ENCODE data around the gene CHPF.
A peak's percentile ranks its signal among the peaks of the same experiment; 100 is the strongest.

Gene CHPF

GRCh38 chr2:219543596-219544358, at the start of gene CHPF, which contains the start of gene TMEM198:
TSS of gene CHPF (minus strand) at chr2:219543809. CDS start at chr2:219543538, 271 bp downstream.
TSS of gene TMEM198 (plus strand) at chr2:219544028. CDS start at chr2:219544728, 700 bp downstream.
- peak; percentile 96 for DNase-seq

- DNase-seq: no peak
Measured at GRCh38 chr2:219593154-219593553, 49.5 kb upstream of the CHPF start.

DNA sequence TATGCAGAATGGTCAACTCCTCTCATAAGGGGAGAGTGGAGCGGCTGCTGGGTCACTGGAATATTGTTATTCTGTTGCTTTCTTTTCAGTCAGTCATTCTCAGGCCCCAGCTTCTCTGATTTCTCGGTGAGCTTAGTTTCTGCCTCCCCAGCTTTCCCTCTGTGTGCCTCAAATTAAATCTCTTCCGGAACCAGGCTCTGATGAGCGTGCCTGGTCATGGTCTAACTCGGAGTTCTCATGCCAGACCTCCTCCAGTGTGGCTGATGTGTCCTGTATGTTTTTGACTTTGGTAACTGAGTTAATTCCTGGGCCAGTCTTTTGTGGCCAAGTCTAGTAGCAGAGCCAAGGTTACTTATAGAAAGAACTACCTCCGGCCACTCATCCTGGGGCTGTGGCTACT, 49.1 kb upstream of the CHPF start:
- no peak for DNase-seq

DNA sequence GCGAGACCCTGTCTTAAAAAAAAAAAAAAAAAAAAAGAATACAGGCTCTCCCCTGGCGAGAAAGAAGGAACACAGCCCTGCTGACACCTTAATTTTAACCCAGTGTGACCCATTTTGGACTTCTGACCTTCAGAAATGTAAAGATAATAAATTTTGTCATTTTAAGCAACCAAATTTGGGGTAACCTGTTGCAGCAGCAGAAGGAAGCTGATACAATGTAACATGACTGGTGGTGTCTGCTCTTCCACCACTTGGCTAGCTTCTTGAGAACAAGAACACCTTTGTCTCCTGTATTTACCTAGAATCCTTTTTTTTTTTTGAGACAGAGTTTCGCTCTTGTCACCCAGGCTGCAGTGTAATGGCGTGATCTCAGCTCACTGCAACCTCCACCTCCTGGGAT, 47.5 kb upstream of the CHPF start:
- DNase-seq: no peak

DNA sequence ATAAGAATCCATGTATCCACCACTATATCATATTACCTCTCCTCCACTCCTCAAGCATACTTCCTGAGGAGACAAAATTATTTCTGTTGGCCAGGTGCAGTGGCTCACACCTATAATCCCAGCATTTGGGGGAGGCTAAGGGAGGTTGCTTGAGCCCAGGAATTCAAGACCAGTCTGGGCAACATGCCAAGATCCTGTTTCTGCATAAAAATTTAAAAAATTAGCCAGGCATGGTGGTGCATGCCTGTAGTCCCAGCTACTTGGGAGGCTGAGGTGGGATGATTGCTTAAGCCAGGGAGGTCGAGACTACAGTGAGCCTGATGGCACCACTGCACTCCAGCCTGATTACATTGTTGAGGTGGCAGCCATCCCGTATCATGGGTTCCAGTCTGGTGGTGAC, 37.7 kb upstream of the CHPF start:
- DNase-seq: no peak

DNA sequence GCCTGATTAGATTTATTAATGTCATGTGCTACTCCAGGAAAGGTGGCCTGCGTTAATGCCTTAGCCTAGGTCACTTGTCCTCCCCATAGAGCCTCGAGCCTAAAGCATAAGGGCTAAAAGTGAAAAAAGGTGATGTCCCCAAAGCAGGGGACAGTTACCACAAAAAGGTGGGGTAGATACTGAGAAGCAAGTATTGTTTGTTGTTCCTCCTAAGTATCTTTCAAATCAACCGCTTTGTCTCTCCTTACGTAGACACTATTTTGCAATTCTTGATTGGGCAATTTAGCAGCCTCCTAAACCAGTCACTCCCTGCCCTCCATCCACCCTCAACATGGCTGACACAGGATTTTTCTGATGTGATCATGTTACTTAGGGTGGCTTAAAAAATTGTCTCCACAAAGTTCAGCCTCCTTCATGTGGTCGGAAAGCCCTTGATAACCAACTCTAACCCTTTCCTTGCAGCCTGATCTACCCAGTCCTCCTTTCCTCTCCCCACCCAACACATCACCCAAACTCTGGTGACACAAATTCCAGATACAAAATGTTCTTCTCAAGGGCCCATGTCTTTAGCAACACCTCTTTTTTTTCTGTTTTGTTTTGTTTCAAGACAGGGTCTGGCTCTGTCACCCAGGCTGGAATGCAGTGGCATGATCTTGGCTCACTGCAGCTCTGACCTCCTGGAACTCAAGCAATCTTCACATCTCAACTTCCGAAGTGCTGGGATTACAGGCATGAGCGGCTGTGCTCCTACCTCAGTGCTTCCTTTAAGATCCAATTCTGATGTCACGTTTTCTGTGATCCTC, 35.4 kb upstream of the CHPF start:
- DNase-seq: no peak

GRCh38 chr2:219576505-219577388, 33.1 kb upstream of the CHPF start:
- DNase-seq: no peak

DNA sequence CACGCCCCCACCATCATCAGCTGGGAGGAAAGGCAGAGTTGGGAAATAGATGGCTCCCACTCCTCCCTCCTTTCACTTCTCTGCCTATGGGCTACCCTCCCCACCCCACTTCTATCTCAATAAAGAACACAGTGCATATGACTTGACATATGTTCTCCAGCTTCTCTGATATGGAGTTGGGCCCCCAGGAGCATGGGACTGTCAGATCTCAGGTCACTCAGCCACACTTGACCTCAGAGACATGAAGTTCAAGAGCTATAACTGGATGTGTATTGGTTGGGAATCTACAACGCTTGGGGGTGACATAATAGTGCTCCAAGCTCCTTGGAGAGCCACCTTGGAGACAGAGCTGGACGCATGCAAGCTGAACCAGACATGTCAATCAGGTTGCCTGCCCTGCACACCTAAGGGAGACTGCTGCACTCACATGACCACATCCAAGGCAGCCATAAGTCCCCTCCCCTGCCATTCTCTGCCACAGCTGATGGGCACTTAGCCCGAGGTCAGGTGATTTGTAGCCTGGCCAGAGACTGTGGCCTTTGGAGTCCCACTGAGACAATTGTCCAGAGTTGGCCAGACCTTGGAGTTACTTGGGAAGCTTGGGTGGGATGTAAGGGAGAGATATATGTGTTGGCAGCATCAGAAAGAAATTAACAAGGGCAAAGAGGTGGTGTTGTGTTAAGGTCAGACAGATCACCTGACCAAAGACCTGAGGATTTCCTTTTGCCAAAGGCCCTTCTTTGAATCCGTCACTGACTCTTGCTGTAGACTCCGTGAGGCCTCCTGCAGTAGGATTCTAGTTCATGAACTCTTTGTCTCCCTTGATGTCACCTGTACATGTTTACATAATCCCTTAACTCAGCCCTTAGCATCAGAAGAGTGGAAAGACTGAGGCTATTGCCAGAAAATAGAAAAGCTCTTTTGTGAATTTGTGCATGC, 32.2 kb upstream of the CHPF start:
- no peak for DNase-seq

DNA sequence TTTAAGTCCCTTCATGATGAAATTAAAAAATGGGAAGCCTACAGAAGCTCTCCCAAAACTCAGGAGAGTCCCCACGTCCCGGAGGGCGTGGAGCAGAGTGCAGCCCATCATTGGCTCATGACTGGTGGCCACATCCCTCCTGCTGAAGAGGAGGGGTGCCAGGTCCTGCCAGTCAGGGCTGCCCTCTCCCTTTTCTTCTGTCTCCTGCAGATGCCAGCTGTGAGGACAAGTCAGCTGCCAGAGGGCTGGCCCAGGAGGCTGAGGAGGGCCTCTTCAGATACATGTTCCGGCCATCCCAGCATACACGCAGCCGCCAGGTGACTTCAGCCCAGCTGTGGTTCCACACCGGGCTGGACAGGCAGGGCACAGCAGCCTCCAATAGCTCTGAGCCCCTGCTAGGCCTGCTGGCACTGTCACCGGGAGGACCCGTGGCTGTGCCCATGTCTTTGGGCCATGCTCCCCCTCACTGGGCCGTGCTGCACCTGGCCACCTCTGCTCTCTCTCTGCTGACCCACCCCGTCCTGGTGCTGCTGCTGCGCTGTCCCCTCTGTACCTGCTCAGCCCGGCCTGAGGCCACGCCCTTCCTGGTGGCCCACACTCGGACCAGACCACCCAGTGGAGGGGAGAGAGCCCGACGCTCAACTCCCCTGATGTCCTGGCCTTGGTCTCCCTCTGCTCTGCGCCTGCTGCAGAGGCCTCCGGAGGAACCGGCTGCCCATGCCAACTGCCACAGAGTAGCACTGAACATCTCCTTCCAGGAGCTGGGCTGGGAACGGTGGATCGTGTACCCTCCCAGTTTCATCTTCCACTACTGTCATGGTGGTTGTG, 31.1 kb upstream of the CHPF start:
- DNase-seq: no peak

DNA sequence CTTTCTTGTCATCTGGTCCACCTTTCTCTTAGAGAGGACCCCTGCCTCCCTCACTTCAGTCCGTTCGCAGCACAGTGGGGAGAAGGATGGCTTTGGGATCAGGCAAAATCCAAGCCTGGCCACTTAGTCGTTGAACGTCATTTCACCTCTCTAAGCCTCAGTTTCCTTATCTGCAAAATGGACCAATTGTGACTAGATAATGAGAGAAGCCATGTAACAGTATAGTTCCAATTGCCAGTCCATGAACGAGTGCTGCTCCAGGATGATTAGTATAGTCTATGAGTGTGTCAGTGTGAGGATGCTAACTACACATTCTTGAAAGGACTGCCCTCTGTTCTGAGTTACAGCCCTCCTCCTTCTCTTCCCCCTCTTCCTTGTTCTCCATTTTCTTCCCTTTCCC, 29.6 kb upstream of the CHPF start:
- no peak for DNase-seq

DNA sequence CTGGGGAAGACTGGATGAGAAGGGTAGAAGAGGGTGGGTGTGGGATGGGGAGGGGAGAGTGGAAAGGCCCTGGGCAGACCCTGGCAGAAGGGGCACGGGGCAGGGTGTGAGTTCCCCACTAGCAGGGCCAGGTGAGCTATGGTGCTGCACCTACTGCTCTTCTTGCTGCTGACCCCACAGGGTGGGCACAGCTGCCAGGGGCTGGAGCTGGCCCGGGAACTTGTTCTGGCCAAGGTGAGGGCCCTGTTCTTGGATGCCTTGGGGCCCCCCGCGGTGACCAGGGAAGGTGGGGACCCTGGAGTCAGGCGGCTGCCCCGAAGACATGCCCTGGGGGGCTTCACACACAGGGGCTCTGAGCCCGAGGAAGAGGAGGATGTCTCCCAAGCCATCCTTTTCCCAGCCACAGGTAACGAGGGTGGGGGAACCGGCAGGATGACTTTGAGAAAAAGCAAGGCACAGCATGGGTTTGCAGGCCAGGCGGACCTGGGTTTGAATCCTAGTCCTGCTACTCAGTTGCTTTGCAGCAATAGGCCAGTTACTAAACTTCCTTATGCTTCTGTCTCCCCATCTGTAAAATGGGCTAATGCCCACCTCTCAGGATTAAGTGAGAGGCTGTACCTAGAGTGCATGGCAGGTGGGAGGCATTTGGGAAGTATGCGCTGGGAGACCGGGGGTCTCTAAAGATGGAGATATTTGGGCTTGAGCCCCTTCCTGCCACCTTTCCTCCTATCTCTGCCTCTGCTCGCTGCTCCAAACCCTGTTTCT, 28.8 kb upstream of the CHPF start, which contains the start of gene INHA:
Gene INHA, plus strand, starts transcription at position 74 of the 765 bp plus-strand sequence. Its CDS starts 65 bp downstream, at position 139.
- DNase-seq: no peak

- no peak for DNase-seq
Measured at GRCh38 chr2:219571311-219572236, 28.0 kb upstream of the CHPF start, which contains the start of gene OBSL1. TSS of gene OBSL1 (minus strand) at chr2:219571539. CDS start at chr2:219571232, 307 bp downstream.

DNA sequence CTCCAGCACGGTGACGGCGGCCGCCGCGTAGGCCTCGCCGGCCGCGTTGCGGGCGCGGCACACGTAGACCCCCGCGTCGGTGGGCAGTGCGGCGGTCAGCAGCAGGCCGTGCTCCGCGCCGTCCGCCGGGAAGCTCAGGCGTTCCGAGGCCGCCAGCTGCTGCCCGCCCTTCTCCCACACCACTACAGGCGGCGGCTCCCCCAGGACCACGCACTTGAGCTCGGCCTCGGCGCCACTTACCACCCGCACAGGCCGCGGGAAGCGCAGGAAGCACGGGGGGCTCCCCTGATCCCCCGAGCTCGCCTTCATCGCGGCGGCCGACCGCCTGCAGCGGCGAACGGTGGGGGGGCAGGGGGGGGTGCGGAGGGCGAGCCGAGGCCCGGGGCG, 27.3 kb upstream of the CHPF start:
- no peak for DNase-seq

GRCh38 chr2:219570194-219570923, 26.8 kb upstream of the CHPF start:
- no peak for DNase-seq

- DNase-seq: no peak
Measured at GRCh38 chr2:219569635-219570034, 26.0 kb upstream of the CHPF start.

DNA sequence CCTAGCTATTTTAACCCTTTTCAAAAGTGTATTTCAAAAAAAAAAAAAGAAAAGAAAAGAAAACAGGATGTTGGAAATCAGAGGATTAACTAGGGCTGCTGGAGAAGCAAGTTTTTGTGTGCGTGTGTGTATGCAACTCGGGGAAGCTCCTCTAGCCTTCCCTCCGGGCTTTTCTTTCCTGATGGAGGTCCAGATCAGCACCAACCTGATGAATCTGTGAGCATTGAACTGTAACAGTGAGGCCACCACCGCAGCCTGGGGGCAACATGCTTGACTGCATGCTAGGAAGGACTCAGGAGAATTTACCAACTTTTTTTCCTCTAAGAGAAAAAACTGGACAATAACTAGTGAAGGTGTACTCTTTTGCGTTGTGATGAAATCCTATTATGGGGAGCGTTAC, 25.4 kb upstream of the CHPF start:
- DNase-seq: no peak

DNA sequence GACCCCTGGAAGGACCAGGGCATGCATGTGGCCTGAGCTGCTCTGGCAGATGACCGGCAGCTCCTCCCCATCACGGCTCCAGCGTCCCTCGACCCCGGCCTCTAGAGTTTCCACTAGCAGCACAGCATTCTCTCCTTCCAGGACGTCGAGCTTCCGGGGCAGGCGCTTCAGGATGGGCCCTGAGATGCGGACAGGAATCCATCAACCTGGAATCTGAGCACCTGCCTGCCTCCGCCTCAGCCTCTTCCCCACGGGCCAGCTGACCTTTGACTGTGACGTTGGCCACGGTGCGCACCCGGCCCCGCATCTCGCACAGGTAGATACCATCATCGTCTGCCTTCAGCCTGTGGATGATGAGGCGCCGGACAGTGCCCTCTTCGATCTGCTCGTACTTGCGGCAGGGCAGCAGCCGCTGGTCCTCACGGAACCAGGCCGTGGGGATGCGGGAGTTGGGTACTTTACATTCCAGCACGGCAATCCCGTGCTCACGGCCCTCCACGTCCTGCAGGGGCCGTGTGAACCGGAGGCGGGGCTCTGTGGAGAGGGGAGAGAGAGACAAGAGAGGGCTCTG, 24.3 kb upstream of the CHPF start:
- no peak for DNase-seq

DNA sequence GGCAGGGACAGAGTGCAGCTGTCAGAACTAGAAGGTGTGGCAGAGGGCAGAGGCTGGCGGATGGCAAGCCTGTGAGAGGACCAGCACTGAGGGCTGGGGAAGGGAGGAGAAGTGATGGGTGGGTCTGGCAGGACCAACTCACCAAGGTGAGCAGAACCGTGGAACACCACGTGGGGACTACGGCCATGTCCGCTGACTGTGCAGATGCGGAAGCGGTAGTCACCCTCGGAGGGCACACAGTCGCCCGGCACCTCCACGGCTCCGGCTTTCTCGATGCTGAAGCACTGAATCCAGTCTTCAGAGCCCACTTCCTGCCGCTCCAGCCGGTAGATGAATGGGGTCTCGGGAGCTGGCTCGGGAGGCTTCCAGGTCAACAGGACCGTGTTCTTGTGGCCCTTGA, 23.5 kb upstream of the CHPF start:
- no peak for DNase-seq

Measured in CD4-positive, alpha-beta T cell treated with Interleukin-12 subunit alpha and Interleukin-12 subunit beta, for 1 hour (primary cell).